NOMO-1 treated with DMSO at 0.1 percent for 48 hours (cell line): ENCODE data around the gene THAP10.

Source experiments
- DNase-seq: peaks from one replicate; lab custom pipeline; 2025; ENCODE audit not compliant: unreplicated experiment; lab: John Stamatoyannopoulos, UW

Gene THAP10

DNA sequence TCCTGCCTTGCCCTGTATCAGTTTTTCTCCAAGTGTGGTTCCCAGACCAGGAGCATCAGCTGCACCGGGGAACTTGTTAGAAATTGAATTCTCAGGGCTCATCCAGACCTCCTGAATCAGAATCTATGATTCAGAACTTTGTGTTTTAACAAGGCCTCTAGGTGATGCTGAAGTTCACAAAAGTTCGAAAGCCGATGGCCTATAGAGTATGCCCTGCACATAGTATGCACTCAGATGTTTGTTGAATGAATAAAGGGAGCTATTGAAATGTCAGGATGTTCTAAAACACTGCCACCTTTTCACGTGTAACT lies 37.6 kb downstream of the THAP10 start:
- DNase-seq: no peak

DNA sequence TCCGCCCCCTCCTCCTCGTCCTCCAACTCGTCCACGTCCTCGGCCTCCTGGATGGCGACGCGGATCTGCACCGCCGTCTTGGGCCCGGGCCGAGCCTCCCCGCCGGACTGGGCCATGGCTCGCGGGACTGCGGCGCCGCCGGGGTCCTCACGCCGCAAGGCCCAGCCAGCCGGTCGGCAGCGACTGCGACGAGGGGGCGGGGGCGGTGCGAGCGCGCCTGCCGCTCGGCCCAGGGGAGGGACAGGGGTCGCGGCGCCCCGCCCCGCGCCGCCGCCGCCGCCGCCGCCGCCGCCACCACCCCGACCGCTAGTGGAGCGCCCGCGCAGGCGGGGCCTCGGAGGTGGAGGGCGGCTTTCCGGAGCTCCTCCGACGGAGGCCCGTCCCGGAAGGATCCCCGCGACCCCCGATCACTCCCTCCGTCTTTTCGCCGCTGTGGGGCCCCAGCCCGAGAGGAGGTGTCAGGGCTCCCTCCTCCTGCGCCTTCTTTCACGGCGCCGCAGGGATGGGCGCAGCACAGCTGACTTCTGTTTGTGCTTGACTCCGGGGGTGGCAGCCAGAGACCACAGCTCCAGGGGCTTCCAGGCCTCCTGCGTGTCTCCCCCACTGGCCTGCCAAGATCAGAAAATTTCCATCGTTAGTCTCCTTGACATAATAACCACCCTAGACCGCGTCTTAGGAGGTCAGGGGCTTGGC lies 38.1 kb downstream of the THAP10 start, which contains the start of gene LARP6:
TSS of gene LARP6 (minus strand) at position 185 of the 693 bp plus-strand sequence. CDS start at position 116, 69 bp downstream.
- no peak for DNase-seq

DNA sequence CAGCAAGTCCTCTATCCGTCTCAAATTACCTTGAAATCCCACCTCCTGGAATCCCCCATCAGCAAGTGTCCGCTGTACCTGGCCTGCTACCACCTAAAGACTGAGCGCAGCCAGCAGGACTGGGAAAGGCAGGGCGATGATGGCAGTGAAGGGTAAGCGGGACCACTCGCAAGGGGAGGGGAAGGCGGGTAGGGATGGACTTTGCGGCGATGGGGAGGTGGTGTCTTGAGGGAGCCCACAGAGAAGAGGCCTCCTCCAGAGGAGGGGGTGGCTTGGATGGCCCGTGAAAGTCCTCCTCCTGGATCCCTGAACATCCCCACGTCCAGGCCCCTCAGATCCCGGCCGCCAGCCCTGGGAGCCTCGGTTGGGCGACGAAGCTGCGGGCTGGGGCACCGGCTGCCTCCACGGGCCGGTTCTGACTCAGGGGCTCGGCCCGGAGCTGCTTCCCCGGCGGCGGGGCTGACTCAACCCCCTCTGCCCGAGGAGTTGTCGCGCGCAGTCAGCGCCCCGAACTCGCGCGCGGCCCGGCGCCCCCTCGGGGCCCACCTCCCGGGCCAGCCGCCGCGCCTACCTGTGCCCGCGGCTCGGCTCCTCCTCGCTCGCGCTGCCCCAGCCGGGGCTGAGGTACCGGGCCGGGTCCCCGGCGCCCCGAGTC lies 38.8 kb downstream of the THAP10 start:
- no peak for DNase-seq

DNA sequence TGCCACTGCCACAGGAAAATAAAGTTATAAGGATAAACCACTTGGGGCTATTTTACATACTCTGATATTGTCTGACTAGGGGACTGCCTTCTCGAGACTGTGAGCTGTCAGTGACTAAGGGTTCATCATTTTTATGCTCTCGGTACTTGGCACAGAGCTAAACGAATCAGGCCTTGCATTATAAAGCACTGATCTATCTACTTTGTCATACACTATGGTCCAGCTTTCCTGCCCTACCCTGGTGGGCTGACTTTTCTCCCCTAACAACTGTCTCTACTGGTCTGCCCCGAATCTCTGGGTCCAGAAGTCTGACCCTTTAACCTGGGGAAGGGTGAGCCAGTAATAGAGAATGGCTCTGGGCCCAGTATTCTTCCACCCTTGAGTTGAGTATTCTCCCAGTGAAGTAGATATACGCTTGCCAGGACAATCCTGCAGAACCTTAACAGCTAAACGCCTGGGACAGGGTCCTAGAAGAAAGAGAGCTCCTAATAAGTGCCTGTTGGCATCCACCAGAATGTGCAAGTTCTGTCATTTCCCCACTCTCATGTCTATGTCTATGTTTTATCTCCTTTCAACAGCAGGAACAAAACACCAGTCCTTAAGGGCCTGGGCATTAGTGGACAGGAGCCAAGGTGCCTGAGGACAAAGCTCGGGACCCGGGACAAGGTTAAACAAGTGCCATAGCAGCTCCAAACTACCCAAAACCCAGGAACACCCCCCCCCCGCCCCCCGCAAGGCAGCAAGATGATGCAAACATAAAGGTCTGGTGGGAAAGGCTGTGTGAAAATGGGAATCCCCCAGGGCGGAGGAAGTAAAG lies 39.5 kb downstream of the THAP10 start:
- no peak for DNase-seq

DNA sequence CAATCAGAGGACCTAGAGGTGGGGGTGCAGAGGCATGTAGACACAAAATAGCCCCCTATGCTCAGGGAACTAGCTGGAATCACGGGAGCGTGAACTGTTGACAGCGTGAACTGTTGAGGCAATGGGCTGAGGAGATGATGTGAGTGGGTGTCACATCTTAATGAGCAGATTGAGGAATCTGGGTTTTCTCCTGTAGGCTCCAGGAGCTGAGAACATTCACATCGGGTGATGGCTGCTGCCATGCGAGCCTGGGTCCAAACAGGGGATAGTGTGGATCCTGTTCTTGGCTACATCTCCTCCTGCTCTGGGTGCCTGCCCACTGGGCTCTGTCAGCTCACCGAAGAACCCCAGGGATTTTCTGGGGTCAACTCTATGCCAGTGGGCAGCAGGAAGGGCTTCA lies 40.3 kb downstream of the THAP10 start:
- no peak for DNase-seq

DNA sequence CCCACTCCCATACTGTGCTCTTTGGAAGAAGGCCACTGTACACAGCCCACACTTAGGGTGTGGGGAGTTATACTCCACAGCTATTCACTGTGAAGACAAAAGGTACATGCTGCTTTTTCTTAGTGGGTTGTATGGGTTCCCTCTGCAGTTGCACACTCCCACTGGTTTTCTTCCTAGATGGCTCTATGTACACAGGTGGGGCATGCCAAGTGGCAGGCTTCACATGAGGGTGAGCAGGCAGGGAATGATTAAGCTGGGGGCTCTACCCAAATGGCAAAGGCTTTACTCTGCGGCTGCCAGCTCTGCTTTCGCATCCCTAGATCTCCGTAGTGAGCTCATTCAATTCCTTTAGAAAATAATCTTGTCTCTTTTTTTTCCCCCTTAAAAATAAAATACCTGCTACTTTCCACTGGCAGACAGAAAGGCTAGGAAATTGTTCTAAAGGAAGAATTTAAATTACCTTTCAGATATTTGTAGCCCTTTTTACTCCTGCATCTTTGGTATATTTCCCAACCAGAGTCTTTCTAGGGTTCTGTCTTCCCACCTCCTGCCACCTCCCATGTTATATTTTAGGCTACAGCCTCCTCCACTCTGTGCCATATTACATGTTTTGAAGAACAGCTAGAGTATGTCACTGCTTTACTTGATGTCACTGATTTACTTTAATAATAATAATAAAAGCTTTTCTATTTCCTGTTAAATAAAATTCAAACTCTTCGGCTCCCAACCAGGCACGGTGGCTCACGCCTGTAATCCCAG lies 46.5 kb downstream of the THAP10 start:
- no peak for DNase-seq

DNA sequence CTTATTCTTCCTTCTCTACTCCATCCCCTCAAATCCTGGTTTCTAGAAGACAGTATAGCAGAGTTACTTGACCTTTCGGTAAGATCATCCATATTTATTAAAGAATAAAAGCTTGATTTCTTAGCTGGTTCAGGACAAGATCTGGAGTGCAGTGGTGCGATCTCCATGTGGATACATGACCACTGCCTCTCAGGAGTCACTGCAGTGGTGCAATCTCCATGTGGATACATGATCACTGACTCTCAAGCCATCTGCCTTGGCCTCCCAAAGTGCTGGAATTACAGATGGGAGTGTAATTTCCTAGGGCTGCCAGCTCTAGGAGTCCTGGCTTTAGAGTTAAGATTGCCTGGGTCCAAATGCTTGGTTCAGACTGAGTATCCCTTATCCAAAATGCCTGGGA lies 54.8 kb downstream of the THAP10 start:
- DNase-seq: no peak

DNA sequence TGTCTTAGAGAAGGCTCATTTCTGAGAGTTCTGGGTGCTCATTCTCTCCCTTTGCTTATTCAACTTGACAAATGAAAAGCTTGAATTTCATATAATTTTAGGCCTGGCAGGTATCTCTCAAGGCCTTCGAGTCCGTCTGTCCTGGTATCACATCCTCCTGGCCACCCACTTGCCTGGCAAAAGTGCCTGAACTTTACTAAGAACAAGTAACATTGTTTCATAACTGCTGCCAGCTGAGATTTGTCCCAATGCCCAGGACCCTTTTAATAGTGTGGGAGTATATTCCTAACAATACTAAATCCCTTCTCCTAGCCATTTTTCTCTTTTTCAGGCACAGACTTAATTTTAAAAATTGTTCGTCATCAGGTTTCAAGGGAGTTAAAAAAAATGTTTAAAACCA lies 56.4 kb downstream of the THAP10 start:
- DNase-seq: no peak

DNA sequence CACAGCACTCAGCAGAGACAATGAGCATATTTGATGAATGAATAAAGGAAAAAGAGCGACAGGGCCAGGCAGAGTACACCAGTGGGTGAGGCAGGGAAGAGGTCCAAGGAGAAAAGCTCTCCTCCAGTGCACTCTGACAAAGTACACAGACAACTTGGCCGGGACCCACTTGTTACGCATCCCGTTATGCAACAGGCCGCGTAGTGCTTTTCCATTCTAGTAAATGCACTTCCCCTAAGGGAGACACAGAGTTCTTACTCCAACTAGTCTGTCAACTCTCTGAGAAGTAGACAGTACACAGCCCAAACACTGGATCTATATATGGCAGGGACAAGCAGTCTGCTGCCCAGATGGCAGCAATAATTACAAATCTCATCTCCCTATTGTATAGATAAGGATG lies 56.8 kb downstream of the THAP10 start:
- no peak for DNase-seq

DNA sequence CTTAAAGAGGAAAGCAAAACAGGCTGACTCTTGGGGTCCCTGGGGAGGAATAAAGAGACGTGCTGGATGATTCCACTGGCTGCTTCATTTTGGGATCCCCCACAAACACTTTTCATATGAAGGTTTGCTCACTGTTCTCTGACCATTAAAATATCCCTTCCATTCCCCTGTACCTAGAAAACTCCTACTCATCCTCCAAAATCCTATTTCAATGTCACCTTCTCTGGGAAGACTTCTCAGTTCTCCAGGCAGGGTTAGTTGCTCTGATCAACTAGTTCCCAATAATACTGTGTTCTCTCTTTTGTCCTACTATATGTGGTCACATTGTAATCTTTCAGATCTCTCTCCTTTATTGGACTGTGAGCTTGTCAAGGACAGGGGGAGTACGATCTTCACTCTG lies 57.2 kb downstream of the THAP10 start:
- no peak for DNase-seq

DNA sequence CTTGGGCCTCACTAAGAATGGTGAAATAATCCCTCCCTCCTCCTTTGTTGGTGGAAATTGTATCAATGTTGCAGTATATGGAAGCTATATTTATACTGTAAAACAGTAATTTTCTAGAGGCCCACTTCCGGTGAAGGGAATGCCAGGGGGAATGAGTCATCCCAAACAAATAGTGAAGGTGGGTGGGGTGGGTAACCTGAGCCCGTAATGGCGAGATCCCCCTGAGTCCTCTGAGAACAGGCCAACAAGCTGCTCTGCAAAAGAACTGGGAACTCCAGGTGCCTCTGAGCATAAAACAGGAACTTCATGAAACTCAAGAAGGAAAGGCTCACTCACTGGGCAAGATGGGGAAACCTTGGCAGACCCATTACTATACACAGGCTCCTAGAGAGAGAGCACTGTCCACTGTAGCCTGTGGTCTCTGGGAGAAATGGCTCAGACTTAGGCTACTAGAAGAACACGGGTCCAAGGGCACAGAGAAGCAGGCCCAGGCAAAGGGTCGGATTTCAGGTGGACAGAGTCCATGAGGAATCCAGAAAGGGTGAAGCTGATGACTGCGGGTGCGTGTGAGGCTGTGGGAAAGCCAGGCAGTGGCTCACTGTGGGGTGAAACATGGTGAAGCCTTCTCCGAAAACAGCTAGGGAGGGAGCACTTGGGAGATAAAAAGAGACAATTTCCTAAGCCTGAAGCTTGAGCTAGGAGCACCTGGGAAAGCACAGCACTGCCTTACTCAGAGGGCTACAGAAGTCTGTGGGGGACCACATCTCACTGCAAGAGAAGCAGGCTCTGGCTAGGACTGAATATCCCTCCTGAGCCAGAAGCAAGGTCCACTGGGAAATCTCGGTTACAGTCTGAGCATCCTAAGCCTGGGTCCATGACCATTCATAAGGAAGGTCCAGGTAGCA lies 58.1 kb downstream of the THAP10 start:
- peak; percentile 52 for DNase-seq

DNA sequence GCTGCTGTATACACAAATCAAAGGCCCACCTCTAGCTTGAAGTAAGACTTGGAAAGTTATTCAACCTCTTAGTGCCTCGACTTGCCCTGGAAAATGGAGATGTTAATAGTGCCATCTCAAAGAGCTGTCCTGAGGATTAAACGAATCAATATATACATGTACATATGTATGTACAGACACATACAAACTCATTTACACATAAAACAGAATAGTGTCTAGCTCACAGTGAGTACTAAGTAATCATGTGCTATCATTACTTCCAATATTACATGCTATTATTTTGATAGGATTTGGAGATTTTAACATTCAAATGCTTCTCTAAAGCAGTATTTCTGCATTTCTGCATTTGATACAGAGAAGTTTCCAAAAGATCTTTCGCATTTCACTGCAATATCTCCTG lies 58.8 kb downstream of the THAP10 start:
- no peak for DNase-seq

DNA sequence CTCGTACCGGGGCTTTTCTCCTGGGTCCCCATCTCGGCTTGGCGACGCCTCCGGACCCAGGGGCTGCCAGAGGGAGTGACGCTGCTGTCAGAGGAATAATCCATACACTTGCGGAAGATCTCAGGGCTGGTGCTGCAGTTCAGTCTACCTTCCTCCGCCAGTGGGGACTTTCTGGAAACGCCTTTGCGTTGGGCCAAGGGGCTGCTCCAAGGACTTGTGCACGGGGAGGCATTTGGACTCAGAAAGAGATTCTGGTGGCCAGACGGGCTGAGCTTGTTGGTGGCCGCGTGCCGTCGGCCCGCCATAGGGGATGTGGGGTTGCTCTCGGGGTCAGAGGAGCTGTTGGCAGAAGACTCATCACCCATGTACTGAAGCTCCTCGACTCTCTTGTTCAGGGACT lies 60.1 kb downstream of the THAP10 start:
- DNase-seq: no peak
